K562 (cell line): ENCODE data around the gene IL23A. TPM values are rescaled to one million over a fixed set of nuclear protein-coding genes. Genes with fewer than 3 reads are reported as not detected.

Experiments
- ATAC-seq: fragments of 200-7000 bp; cut with Tn5 transposase; 3 replicates; pipeline ENCODE4 v1.9.1; 2020; ENCODE audit warnings: moderate library complexity
- BruUV-seq: library from RNA; stranded (reverse); fragments of 400-500 nt; replicated peaks from 2 replicates; lab custom pipeline; 2021; lab: Mats Ljungman, UMichigan
- CTCF ChIA-PET: fragments of 300-600 bp; formaldehyde crosslinking; extraction: SDS; loops from one replicate; lab custom pipeline; 2021; ENCODE audit warnings: low intra/inter-chr PET ratio; lab: Yijun Ruan, JAX
- POLR2A ChIA-PET: fragments of 300-600, 350-650 bp; sonication (Branson Sonifier 250); formaldehyde crosslinking; extraction: SDS; loops from one replicate; lab custom pipeline; 2021; ENCODE audit warnings: antibody characterized with exemption, inconsistent platforms; lab: Yijun Ruan, JAX
- DNase-seq, 4 experiments: peaks; one replicate each; pipeline versions ENCODE4 v3.0.0 to v3.0.0-alpha.2; 2011 to 2018; ENCODE audit warnings: low spot score in 3 of 4, mixed read lengths in 3 of 4; ENCODE audit errors: extremely low read depth in 1 of 4
- FAIRE-seq: peaks from 2 replicates; lab custom pipeline; 2011; peaks lifted over from hg19 to GRCh38; lab: Jason Lieb, UNC
- H2AFZ ChIP-seq: 2 replicates; pipeline ENCODE4 v1.6.0; 2011; ENCODE audit warnings: low read depth, low read length, control low read depth, inconsistent platforms
- H3K27ac ChIP-seq: fragments of 200-600 bp; 3 replicates; pipeline ENCODE4 v1.8.0; 2011; ENCODE audit warnings: low read depth, mild to moderate bottlenecking, control low read depth, inconsistent platforms, low read length, moderate library complexity, mixed read lengths; ENCODE audit errors: extremely low read depth
- H3K27me3 ChIP-seq, 2 experiments: fragments of 300-600 bp in 1 of 2; 2 replicates in 1 of 2; 3 replicates in 1 of 2; pipeline versions ENCODE4 v1.6.0 to v1.8.0; 2011; ENCODE audit warnings: inconsistent platforms in 2 of 2, low read length in 2 of 2, mild to moderate bottlenecking in 1 of 2, mixed read lengths in 1 of 2, moderate library complexity in 1 of 2; ENCODE audit not compliant: control insufficient read depth in 2 of 2, insufficient read depth in 2 of 2
- H3K36me3 ChIP-seq: fragments of 300-600 bp; 3 replicates; pipeline ENCODE4 v1.8.0; 2011; ENCODE audit warnings: mild to moderate bottlenecking, low read length, inconsistent platforms; ENCODE audit not compliant: control insufficient read depth, insufficient read depth
- H3K4me1 ChIP-seq, 2 experiments: fragments of 200-600 bp in 1 of 2; replicated peaks in 1 of 2; 2 replicates in 1 of 2; 3 replicates in 1 of 2; pipeline versions ENCODE4 v1.5.1 to v1.8.0; 2011; ENCODE audit warnings: inconsistent platforms in 2 of 2, low read length in 2 of 2, mild to moderate bottlenecking in 1 of 2, mixed read lengths in 1 of 2, moderate library complexity in 1 of 2; ENCODE audit not compliant: control insufficient read depth in 2 of 2, insufficient read depth in 2 of 2
- H3K4me2 ChIP-seq: 2 replicates; pipeline ENCODE4 v1.6.1; 2011; ENCODE audit warnings: low read length, control low read depth, inconsistent platforms, mixed read lengths; ENCODE audit not compliant: insufficient read depth
- H3K4me3 ChIP-seq: fragments of 200-600 bp; sonication (generic), shearing (Covaris generic); 2 replicates; pipeline ENCODE4 v1.5.1; 2016; ENCODE audit warnings: control low read depth, inconsistent platforms
- H3K79me2 ChIP-seq: fragments of 200-600 bp; 3 replicates; pipeline ENCODE4 v1.8.0; 2011; ENCODE audit warnings: low read length, inconsistent platforms; ENCODE audit not compliant: control insufficient read depth, insufficient read depth
- H3K9ac ChIP-seq, 2 experiments: 2 replicates each; pipeline versions ENCODE4 v1.6.0 to v1.6.1; 2011; ENCODE audit warnings: low read depth in 2 of 2, low read length in 2 of 2, control low read depth in 1 of 2, inconsistent platforms in 1 of 2, mild to moderate bottlenecking in 1 of 2, mixed read lengths in 1 of 2; ENCODE audit not compliant: insufficient read depth in 1 of 2
- H3K9me1 ChIP-seq: one replicate; pipeline ENCODE4 v1.6.0; 2011; ENCODE audit warnings: inconsistent platforms, mild to moderate bottlenecking, low read length, moderate library complexity; ENCODE audit not compliant: control insufficient read depth, insufficient read depth
- H3K9me3 ChIP-seq: replicated peaks from 2 replicates; pipeline ENCODE4 v1.5.1; 2011; ENCODE audit warnings: low read depth, low read length, inconsistent platforms; ENCODE audit not compliant: control insufficient read depth, insufficient read depth
- H4K20me1 ChIP-seq: replicated peaks from 2 replicates; pipeline ENCODE4 v1.6.1; 2011; ENCODE audit warnings: low read length, inconsistent platforms, mixed read lengths; ENCODE audit not compliant: control insufficient read depth, insufficient read depth
- CBX1 ChIP-seq: sonication (generic); IDR thresholded peaks from 2 replicates; pipeline ENCODE4 v1.6.1; 2016; ENCODE audit warnings: antibody characterized with exemption, low read depth, mild to moderate bottlenecking
- EHMT2 ChIP-seq: fragments of 450-650 bp; IDR thresholded peaks from 2 replicates; pipeline ENCODE4 v1.6.1; 2018; ENCODE audit warnings: antibody characterized with exemption
- FOXM1 ChIP-seq, 2 experiments: fragments of 450-650 bp in 1 of 2; sonication (generic) in 1 of 2; formaldehyde crosslinking in 1 of 2; IDR thresholded peaks; 2 replicates each; pipeline versions ENCODE4 v1.6.1 to v1.9.0; 2017 to 2022; ENCODE audit warnings: low read depth in 2 of 2, mild to moderate bottlenecking in 2 of 2, missing genetic modification reagents in 1 of 2, moderate library complexity in 1 of 2
- GTF2E2 ChIP-seq: fragments of 200-800 bp; sonication (Bioruptor generic); IDR thresholded peaks from 2 replicates; pipeline ENCODE4 v1.6.1; 2016; ENCODE audit warnings: missing genetic modification characterization, missing compliant biosample characterization
- HOMEZ ChIP-seq: fragments of 250-450 bp; sonication (Bioruptor Pico); IDR thresholded peaks from 2 replicates; pipeline ENCODE4 v1.4.0; 2020; ENCODE audit warnings: mild to moderate bottlenecking, moderate library complexity
- POLR2AphosphoS5 ChIP-seq: IDR thresholded peaks from 2 replicates; pipeline ENCODE4 v1.6.1; 2011; ENCODE audit warnings: mild to moderate bottlenecking, low read depth, low read length, moderate library complexity; ENCODE audit not compliant: control insufficient read depth, insufficient read depth
- RBM22 ChIP-seq: fragments of 200-400 bp; formaldehyde crosslinking; IDR thresholded peaks from 2 replicates; pipeline ENCODE4 v1.6.1; 2018; ENCODE audit warnings: low read length, low read depth; ENCODE audit not compliant: poor library complexity, severe bottlenecking
- SMAD1 ChIP-seq: fragments of 150-350 bp; IDR thresholded peaks from 2 replicates; pipeline ENCODE4 v1.6.1; 2014; ENCODE audit warnings: low read length, low read depth; ENCODE audit not compliant: partially characterized antibody
- ZFPM2 ChIP-seq: fragments of 250-450 bp; sonication (Bioruptor Pico); IDR thresholded peaks from 2 replicates; pipeline ENCODE4 v1.5.1; 2022; ENCODE audit warnings: mild to moderate bottlenecking
- ZNF655 ChIP-seq: fragments of 250-450 bp; sonication (Bioruptor Pico); IDR thresholded peaks from 2 replicates; pipeline ENCODE4 v1.5.0; 2021
- ZNF780A ChIP-seq: fragments of 250-450 bp; sonication (Bioruptor Pico); IDR thresholded peaks from 2 replicates; pipeline ENCODE4 v1.5.0; 2021; ENCODE audit warnings: mild to moderate bottlenecking
- WGBS: fragments of 100-300 bp; shearing (Covaris generic); methylation state at CpG from one replicate; pipeline ENCODE4 v1.1.6; 2016; ENCODE audit warnings: low coverage, mixed read lengths; ENCODE audit not compliant: insufficient coverage; ENCODE audit errors: missing lambda C conversion rate; 5-methylcytosine and 5-hydroxymethylcytosine counted together
- in situ Hi-C: fragments of 300-500 bp; cut with MboI; formaldehyde crosslinking; loops from 4 replicates; pipeline ENCODE4 v1.15.0; 2018; ENCODE audit warnings: inconsistent platforms, mixed read lengths
- intact Hi-C: fragments of 100-400 bp; cut with micrococcal nuclease; formaldehyde crosslinking; loops from 2 replicates; pipeline ENCODE4 v1.14.2; 2022
- polyA plus RNA-seq, 8 experiments: library from polyadenylated mRNA; depleted of rRNA in 4 of 8; stranded (reverse) in 5 of 8; unstranded in 3 of 8; fragments of >200 nt; fragmentation: Nextera tagmentation in 2 of 8; fragmentation: Illumina TruSeq in 1 of 8; extraction: Ambion mirVana in 2 of 8; extraction: Trizol in 1 of 8; gene quantifications; 2 replicates each; pipeline versions ENCODE4 v1.2.1 to v1.2.3, GENCODE V29; 2011 to 2014; ENCODE audit warnings: inconsistent platforms in 1 of 8, missing spikeins in 1 of 8
- total RNA-seq, 7 experiments: library from RNA; depleted of rRNA in 6 of 7; stranded (reverse); fragments of >200 nt in 6 of 7; fragmentation: Illumina TruSeq in 2 of 7; extraction: Trizol in 2 of 7; gene quantifications; 2 replicates each; pipeline versions ENCODE4 v1.2.1 to v1.2.3, GENCODE V29; 2011 to 2021; ENCODE audit warnings: low replicate concordance in 1 of 7

Gene IL23A
- total and polyA plus RNA-seq, 9 of the 15 experiments (the other 6 are each of a cell fraction or from before 2014, with no cell fraction given), result 4.4 to 37.2 (median 9.6) TPM

GRCh38 chr12:56362130-56363059 is 23.7 kb downstream of the IL23A start, which contains the start of gene APOF:
TSS of gene APOF (minus strand) at chr12:56362857. CDS start at chr12:56362745, 112 bp downstream.
- DNase-seq, result no peak
- CTCF ChIA-PET, result no interaction called here
- WGBS, result 71% methylated on average over 10 of the region's 10 CpGs
- in situ Hi-C loops, result no loop called here
- Histone ChIP-seq H3K79me2 (peaks cover 27% of the 10 kb centered on the region), H3K36me3 (no peaks in the 10 kb centered on the region)
- BruUV-seq, result no TSS peak
- TF ChIP-seq POLR2AphosphoS5, result no peak
- no peak for TF ChIP-seq RBM22
- TF ChIP-seq FOXM1 (IDR thresholded peaks at IDR 0.05; ENCODE audit: low read depth), result no peak
- TF ChIP-seq FOXM1 (CRISPR knock-in tag; IDR thresholded peaks at IDR 0.05; ENCODE audit: low read depth), result no peak
- TF ChIP-seq ZNF780A (CRISPR knock-in tag), result no peak
- TF ChIP-seq ZFPM2 (CRISPR knock-in tag), result no peak
- no peak for TF ChIP-seq HOMEZ
- TF ChIP-seq CBX1, result no peak
- TF ChIP-seq GTF2E2 (tag), result no peak
- TF ChIP-seq ZNF655 (CRISPR knock-in tag), result no peak
- TF ChIP-seq EHMT2, result no peak
- TF ChIP-seq SMAD1, result no peak
- TF ChIP-seq, all 486 proteins: peak for 0
- no peaks in the 10 kb centered on the region for H3K9me3 ChIP-seq
- no peaks in the 10 kb centered on the region for H4K20me1 ChIP-seq
- H3K4me3 ChIP-seq, result no peak within 1 kb of the TSS
- H3K9me1 ChIP-seq, result no peaks in the 10 kb centered on the region
- POLR2A ChIA-PET, result interaction anchor here (0.6 to 19.4 kb wide), 5 partner anchors 11 to 76 kb away, joined by 3 to 274 read pairs (median 4); partner anchors contain the start of genes IL23A and PAN2
- H2AFZ ChIP-seq, result 0 out of 2 replicates have a peak within 1 kb of the TSS, but pooled peaks have one; percentile 74
- intact Hi-C loops, result loop anchor here (5.0 to 10.0 kb wide), 2 partner anchors 105 to 272 kb away; partner anchors contain the start of genes BAZ2A and SPRYD4
- ATAC-seq, result no peak
- H3K4me1 ChIP-seq, result peaks cover 13 to 15% of the 10 kb centered on the region in 2 experiments
- H3K9ac ChIP-seq, result peak within 1 kb of the TSS; percentile 62 to 79; a peak in 3 of 4 replicates
- no peaks in the 10 kb centered on the region for H3K27me3 ChIP-seq
- H3K27ac ChIP-seq, result no peak within 1 kb of the TSS
- no peak for FAIRE-seq
- 0 out of 2 replicates have a peak within 1 kb of the TSS, but pooled peaks have one; percentile 88 for H3K4me2 ChIP-seq
